Measurements from ENCODE around the gene GGNBP2.

DNA sequence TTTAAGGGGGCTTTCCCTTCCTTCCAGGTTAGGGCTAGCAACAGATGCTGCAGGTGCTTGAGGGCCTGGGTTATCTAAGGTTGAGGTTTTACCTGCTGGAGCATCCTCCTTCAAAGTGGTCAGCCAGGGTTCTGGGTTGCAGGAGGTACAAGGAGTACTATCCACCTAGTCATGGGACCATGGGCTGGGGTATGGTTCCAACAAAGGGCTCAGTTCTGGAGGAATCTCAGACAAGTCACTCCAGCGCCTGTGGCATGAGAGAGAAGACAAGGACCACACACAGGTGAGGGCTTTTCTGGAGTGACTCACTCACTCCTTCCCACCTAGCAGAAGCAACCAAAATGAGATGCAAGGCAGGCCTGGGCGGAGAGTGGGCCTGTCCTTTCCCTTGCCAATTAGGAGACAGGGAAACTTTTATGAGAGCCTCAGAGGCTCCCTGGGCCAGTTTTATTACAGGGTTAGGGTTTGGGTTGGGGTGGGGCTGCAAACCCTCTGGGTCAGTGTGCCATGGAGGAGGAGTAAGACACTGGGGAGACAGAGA lies 12.2 kb upstream of the GGNBP2 start:
- no peak for TF ChIP-seq EP300 (IDR thresholded peaks at IDR 0.05)
- TF ChIP-seq, protein P1, sequence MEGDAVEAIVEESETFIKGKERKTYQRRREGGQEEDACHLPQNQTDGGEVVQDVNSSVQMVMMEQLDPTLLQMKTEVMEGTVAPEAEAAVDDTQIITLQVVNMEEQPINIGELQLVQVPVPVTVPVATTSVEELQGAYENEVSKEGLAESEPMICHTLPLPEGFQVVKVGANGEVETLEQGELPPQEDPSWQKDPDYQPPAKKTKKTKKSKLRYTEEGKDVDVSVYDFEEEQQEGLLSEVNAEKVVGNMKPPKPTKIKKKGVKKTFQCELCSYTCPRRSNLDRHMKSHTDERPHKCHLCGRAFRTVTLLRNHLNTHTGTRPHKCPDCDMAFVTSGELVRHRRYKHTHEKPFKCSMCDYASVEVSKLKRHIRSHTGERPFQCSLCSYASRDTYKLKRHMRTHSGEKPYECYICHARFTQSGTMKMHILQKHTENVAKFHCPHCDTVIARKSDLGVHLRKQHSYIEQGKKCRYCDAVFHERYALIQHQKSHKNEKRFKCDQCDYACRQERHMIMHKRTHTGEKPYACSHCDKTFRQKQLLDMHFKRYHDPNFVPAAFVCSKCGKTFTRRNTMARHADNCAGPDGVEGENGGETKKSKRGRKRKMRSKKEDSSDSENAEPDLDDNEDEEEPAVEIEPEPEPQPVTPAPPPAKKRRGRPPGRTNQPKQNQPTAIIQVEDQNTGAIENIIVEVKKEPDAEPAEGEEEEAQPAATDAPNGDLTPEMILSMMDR (IDR thresholded peaks at IDR 0.05) = no peak
- no peak for TF ChIP-seq POLR2A (IDR thresholded peaks at IDR 0.05)

Measured in stomach (tissue), 4 donors.